ENCODE results near the gene TSPAN3.

TSPAN3 gene

DNA sequence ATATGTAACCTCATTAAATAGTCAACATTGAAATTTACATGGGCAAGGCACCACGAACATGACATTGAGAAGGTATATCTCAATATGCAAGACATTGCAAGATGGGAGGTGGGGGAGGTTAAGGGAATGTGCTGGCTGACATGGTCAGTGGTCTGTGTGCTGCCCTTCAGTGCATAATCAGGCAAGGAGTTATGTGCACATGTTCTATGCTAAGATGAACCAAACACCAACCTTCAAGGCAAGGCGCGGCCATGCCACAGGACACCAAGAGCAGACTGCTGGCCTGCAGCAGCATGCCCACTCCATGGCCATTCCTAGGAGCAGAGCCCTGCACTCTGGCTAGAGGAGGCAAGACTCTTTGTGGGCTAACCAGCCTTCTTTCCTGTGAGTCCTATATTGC, 40.9 kb upstream of the TSPAN3 start:
- no peak for DNase-seq (ENCODE audit: low read depth)
- no peak overlapping the region for H3K4me3 ChIP-seq (ENCODE audit: control insufficient read depth, low read depth, low read length)
- TF ChIP-seq, protein P1, sequence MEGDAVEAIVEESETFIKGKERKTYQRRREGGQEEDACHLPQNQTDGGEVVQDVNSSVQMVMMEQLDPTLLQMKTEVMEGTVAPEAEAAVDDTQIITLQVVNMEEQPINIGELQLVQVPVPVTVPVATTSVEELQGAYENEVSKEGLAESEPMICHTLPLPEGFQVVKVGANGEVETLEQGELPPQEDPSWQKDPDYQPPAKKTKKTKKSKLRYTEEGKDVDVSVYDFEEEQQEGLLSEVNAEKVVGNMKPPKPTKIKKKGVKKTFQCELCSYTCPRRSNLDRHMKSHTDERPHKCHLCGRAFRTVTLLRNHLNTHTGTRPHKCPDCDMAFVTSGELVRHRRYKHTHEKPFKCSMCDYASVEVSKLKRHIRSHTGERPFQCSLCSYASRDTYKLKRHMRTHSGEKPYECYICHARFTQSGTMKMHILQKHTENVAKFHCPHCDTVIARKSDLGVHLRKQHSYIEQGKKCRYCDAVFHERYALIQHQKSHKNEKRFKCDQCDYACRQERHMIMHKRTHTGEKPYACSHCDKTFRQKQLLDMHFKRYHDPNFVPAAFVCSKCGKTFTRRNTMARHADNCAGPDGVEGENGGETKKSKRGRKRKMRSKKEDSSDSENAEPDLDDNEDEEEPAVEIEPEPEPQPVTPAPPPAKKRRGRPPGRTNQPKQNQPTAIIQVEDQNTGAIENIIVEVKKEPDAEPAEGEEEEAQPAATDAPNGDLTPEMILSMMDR (conservative IDR thresholded peaks at IDR 0.05; ENCODE audit: control insufficient read depth, insufficient read depth, low read depth, low read length): no peak

DNA sequence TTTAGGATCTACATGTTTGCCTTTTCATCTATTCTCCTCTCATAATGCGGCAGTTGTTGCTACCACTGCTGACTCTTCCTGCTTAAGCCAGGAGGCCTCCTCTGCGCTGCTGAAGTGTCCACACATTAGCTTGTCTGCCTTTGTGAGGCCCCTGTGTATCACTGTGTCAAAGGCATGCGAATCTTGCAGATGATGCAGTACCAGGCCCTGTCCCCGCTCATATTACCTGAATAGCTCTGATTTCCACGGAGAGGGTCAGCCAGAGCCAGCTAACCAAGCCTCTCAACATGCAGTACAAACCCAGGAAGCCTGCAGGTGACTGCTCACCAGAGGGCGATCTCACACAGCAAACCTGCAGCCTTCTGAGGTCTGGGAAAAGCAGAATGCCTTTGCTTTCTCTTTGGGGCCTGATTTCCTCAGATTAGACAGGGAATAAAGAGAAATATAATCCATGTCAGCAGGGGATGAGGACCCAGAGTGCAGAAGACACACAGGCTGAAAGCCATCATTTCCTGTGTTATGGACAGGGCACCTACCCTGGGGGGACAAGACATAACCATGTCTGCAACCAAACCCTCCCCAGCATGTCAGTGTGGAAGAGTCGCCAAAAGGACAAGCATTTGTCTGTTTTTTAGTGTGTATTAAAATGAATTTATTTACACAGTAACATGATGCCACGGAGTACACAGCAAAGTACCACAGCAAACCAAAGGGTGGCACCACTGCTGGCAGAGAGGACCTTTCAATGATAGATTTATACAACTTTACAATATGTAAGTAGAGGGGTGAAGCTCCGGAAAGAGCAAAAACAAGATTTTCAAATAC, 36.8 kb upstream of the TSPAN3 start:
- TF ChIP-seq, protein P1 (conservative IDR thresholded peaks at IDR 0.05; ENCODE audit: control insufficient read depth, insufficient read depth, low read depth, low read length): peak; percentile 80
- no peak overlapping the region for H3K4me3 ChIP-seq (ENCODE audit: control insufficient read depth, low read depth, low read length)
- DNase-seq (ENCODE audit: low read depth): peak; percentile 59

DNA sequence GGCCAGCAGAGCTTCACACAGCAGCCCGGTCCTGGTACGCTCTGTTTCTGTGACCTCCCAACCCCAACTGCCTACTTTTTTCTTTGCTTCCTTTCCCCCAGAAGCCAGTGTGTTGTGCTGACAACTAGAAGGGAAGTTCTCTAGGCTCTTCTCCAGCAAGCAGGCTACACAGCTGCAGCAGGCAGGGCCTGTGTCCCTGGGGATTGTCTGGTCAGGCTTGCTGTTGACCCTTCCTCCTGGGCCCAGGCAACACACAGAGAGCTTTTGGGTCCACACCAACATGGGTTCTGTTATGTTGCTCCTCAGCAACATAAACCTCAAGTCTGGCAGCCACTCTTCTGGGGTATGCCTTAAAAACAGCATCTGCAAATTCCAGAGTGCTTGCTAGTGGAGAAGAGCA, 36.2 kb upstream of the TSPAN3 start:
- TF ChIP-seq, protein P1 (conservative IDR thresholded peaks at IDR 0.05; ENCODE audit: control insufficient read depth, insufficient read depth, low read depth, low read length): no peak
- peak; percentile 73 for DNase-seq (ENCODE audit: low read depth)
- no peak overlapping the region for H3K4me3 ChIP-seq (ENCODE audit: control insufficient read depth, low read depth, low read length)

DNA sequence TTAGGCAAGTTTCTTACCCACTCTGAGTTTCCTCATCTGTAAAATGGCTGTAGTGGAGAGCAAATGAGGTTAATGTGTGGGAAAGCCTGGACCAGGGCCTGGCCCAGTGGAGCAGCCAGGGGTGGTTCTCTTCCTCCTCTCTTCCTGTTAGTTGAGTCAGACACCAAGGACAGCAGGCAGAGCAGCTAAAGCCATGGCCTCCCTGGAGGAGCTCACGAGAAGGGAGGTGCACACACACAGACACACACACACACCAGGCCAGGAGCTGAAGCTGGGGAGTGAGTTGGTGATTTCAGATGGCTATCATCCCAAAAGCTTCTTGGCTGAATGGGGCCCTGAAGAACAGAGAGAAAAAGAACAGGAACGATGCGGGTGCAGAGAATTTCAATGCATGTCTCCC, 33.2 kb upstream of the TSPAN3 start:
- H3K4me3 ChIP-seq (ENCODE audit: control insufficient read depth, low read depth, low read length): no peak overlapping the region
- DNase-seq (ENCODE audit: low read depth): peak; percentile 65
- TF ChIP-seq, protein P1 (conservative IDR thresholded peaks at IDR 0.05; ENCODE audit: control insufficient read depth, insufficient read depth, low read depth, low read length): no peak

DNA sequence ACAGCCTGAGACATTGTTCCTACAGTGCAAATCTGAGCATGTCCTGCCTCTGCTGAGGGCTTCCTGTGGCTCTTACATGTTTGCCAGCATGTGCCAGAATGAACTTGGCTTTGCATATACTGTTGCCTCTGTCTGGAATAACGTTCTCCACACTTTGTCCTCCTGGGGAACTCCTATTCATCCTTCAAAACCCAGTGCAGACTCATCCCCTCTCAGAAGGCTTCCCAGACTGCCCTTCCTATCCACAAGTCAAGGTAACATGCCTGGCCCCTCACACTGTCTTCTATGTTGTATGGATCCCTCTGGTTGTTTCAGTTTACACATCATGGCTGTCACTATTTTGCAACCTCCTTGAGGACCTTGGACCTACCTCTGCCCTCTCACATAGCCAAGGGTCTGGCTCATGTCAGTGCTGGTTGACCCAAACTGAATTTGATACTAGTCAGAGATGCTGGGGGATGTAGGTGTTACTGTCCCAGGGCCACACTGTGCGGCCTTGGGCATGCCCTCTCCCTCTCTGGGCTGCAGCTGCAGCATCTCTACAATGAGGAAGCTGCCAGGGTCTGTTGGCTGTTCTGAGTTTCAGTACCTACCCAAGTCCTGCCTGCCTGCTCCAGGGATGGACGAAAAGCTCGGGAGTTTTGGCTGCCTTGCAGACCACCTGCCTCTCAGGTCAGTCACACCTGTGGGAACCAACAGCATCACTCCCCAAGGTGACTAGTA, 29.0 kb upstream of the TSPAN3 start:
- TF ChIP-seq, protein P1 (conservative IDR thresholded peaks at IDR 0.05; ENCODE audit: control insufficient read depth, insufficient read depth, low read depth, low read length): no peak
- no peak overlapping the region for H3K4me3 ChIP-seq (ENCODE audit: control insufficient read depth, low read depth, low read length)
- no peak for DNase-seq (ENCODE audit: low read depth)

DNA sequence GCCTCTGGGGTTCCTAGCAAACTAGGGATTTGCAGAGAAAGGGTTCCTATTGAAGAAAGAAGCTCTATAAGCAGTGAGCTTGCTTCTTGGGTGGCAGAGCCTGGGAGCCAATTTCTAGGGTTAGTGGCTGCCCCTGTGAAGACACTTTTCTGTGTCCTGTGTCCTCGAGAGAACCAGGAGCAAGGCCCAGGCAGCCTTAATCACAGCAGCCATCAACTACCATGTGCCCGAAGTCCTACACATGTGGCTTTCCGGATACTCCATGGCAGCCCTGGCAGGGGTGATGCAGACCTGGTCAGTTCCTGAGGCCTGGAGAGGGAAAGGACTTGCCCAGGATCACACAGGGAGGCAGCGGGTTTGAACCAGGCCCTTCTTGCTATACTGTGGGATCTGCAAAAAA, 27.7 kb upstream of the TSPAN3 start:
- TF ChIP-seq, protein P1 (conservative IDR thresholded peaks at IDR 0.05; ENCODE audit: control insufficient read depth, insufficient read depth, low read depth, low read length): no peak
- H3K4me3 ChIP-seq (ENCODE audit: control insufficient read depth, low read depth, low read length): no peak overlapping the region
- no peak for DNase-seq (ENCODE audit: low read depth)

All from fibroblast of mammary gland (primary cell).